HL-60 (cell line): ENCODE data around the gene CCSER1.

Experiments used
- DNase-seq, 2 experiments: peaks; one replicate each; pipeline ENCODE4 v3.0.0-alpha.2; 2010 to 2020; ENCODE audit warnings: low read depth in 1 of 2, low spot score in 1 of 2
- H3K27ac ChIP-seq: fragments of 250-450 bp; sonication (Bioruptor Pico); replicated peaks from 2 replicates; pipeline ENCODE4 v1.5.1; 2020; ENCODE audit warnings: mild to moderate bottlenecking, moderate library complexity
- H3K27me3 ChIP-seq: fragments of 250-450 bp; sonication (Bioruptor Pico); 2 replicates; pipeline ENCODE4 v1.5.1; 2021; ENCODE audit warnings: mild to moderate bottlenecking, moderate library complexity; ENCODE audit not compliant: insufficient read depth, poor library complexity, severe bottlenecking
- H3K4me3 ChIP-seq: replicated peaks from 2 replicates; pipeline ENCODE4 v1.5.1; 2011; ENCODE audit warnings: mild to moderate bottlenecking, control low read depth, low read length; ENCODE audit not compliant: insufficient read depth
- GABPA ChIP-seq: IDR thresholded peaks from 2 replicates; pipeline ENCODE4 v1.6.1; 2012; ENCODE audit warnings: low read depth
- POLR2AphosphoS5 ChIP-seq: IDR thresholded peaks from 2 replicates; pipeline ENCODE4 v1.6.1; 2012; ENCODE audit warnings: low read depth
- SPI1 ChIP-seq: IDR thresholded peaks from 2 replicates; pipeline ENCODE4 v1.6.1; 2012; ENCODE audit warnings: low read depth, mild to moderate bottlenecking, borderline replicate concordance
- TF ChIP-seq, protein P1 (sequence below): IDR thresholded peaks from 2 replicates; pipeline ENCODE4 v1.6.1; 2012; ENCODE audit warnings: low read depth; ENCODE audit not compliant: insufficient replicate concordance
- TF ChIP-seq, protein P2 (sequence below): IDR thresholded peaks from one replicate; pipeline ENCODE4 v1.5.1; 2011; ENCODE audit warnings: low read length, control low read depth, inconsistent platforms; ENCODE audit not compliant: insufficient read depth

CCSER1 gene

DNA sequence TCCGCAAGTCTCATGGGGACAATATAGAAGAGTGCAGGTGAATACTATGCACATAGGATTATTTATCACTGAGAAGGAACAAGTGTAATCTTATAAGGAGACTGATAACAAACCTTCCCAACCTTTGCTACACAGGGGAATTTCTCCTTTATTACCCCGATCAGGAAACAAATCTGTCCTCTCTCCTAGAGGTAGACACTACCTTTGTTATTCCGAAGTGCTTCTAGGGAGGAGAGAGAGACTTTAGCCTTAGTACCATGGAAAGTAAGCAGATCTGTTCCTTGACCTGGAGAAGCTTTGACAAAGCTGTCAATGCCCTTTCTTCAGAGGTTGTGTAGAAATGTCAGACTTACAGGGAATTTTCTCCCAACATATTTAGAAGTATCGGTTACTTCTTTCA lies 475.5 kb downstream of the CCSER1 start:
- TF ChIP-seq SPI1 = no peak
- TF ChIP-seq, protein P1, sequence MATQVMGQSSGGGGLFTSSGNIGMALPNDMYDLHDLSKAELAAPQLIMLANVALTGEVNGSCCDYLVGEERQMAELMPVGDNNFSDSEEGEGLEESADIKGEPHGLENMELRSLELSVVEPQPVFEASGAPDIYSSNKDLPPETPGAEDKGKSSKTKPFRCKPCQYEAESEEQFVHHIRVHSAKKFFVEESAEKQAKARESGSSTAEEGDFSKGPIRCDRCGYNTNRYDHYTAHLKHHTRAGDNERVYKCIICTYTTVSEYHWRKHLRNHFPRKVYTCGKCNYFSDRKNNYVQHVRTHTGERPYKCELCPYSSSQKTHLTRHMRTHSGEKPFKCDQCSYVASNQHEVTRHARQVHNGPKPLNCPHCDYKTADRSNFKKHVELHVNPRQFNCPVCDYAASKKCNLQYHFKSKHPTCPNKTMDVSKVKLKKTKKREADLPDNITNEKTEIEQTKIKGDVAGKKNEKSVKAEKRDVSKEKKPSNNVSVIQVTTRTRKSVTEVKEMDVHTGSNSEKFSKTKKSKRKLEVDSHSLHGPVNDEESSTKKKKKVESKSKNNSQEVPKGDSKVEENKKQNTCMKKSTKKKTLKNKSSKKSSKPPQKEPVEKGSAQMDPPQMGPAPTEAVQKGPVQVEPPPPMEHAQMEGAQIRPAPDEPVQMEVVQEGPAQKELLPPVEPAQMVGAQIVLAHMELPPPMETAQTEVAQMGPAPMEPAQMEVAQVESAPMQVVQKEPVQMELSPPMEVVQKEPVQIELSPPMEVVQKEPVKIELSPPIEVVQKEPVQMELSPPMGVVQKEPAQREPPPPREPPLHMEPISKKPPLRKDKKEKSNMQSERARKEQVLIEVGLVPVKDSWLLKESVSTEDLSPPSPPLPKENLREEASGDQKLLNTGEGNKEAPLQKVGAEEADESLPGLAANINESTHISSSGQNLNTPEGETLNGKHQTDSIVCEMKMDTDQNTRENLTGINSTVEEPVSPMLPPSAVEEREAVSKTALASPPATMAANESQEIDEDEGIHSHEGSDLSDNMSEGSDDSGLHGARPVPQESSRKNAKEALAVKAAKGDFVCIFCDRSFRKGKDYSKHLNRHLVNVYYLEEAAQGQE = no peak
- TF ChIP-seq GABPA = no peak
- no peak for TF ChIP-seq POLR2AphosphoS5
- TF ChIP-seq, protein P2, sequence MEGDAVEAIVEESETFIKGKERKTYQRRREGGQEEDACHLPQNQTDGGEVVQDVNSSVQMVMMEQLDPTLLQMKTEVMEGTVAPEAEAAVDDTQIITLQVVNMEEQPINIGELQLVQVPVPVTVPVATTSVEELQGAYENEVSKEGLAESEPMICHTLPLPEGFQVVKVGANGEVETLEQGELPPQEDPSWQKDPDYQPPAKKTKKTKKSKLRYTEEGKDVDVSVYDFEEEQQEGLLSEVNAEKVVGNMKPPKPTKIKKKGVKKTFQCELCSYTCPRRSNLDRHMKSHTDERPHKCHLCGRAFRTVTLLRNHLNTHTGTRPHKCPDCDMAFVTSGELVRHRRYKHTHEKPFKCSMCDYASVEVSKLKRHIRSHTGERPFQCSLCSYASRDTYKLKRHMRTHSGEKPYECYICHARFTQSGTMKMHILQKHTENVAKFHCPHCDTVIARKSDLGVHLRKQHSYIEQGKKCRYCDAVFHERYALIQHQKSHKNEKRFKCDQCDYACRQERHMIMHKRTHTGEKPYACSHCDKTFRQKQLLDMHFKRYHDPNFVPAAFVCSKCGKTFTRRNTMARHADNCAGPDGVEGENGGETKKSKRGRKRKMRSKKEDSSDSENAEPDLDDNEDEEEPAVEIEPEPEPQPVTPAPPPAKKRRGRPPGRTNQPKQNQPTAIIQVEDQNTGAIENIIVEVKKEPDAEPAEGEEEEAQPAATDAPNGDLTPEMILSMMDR = no peak
- Histone ChIP-seq H3K27ac (no peak overlapping the region), H3K27me3 (no peaks in the 10 kb centered on the region), H3K4me3 (no peak overlapping the region)
- no peak for DNase-seq

DNA sequence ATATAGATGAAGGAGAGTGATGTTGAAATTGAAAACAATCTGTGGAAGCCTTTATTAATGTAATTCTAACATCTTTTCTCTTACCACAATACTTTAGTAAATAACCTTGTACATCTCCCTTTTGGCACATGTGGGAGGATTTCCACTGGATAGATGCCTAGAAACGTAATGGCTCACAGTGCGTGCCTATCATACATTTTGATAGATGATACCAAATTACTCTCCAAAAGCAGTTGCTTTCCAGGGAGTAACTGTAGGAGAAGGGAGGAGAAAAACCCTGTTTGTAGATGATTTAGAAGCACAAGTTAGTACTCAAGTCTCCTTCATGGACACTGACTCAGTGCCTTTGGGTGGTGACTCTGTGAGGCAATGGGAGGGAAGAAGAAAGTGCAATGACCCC lies 476.3 kb downstream of the CCSER1 start:
- TF ChIP-seq, protein P1 = no peak
- TF ChIP-seq GABPA (no peak), POLR2AphosphoS5 (no peak), SPI1 (no peak)
- TF ChIP-seq, protein P2 = no peak
- DNase-seq = no peak
- Histone ChIP-seq H3K4me3 (no peak overlapping the region), H3K27ac (no peak overlapping the region), H3K27me3 (no peaks in the 10 kb centered on the region)

DNA sequence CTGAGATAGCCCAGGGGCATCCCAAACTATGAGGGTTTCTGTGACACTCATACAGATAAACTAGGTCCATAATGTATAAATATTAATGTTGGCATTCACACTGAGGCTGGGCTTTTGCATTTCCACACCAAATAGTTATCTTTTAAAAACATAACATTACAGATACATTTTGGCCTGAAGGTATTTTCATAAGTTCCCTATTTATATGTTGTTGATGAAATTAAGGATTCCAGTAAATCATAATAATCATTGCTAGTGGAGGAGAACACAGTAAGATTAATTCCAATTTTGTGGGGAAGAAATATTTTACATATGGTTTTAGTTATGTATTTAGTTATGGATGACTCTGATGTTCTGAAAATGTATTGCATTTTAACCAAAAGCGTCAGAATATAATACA lies 479.6 kb downstream of the CCSER1 start:
- TF ChIP-seq POLR2AphosphoS5 (no peak), GABPA (no peak), SPI1 (no peak)
- TF ChIP-seq, protein P2 = no peak
- TF ChIP-seq, protein P1 = no peak

More for the DNA sequence above, 479.6 kb downstream of the CCSER1 start:
- no peaks in the 10 kb centered on the region for H3K27me3 ChIP-seq
- no peak overlapping the region for H3K27ac ChIP-seq
- no peak for DNase-seq
- no peak overlapping the region for H3K4me3 ChIP-seq
